Dendritic cell treated with granulocyte-macrophage colony-stimulating factor and Interleukin-4, amounts not matched to agents 40 ng/mL and 50 ng/mL, for 4 days (primary cell): ENCODE data around the gene MOB1B.
A peak's percentile ranks its signal among the peaks of the same experiment; 100 is the strongest.

Experiments
- H3K27ac Mint-ChIP-seq: one replicate; pipeline ENCODE4 v1.8.0; 2022; ENCODE audit warnings: mild to moderate bottlenecking, mixed read lengths
- H3K27me3 Mint-ChIP-seq: one replicate; pipeline ENCODE4 v1.8.0; 2022; ENCODE audit warnings: mild to moderate bottlenecking, mixed read lengths
- H3K36me3 Mint-ChIP-seq: one replicate; pipeline ENCODE4 v1.8.0; 2022; ENCODE audit warnings: low read depth, mixed read lengths
- H3K4me1 Mint-ChIP-seq: one replicate; pipeline ENCODE4 v1.8.0; 2022; ENCODE audit warnings: low read depth, mixed read lengths
- H3K4me3 Mint-ChIP-seq: one replicate; pipeline ENCODE4 v1.8.0; 2022; ENCODE audit warnings: mild to moderate bottlenecking, moderate library complexity, mixed read lengths
- H3K9me3 Mint-ChIP-seq: one replicate; pipeline ENCODE4 v1.8.0; 2022; ENCODE audit warnings: mixed read lengths
- intact Hi-C: fragments of 100-400 bp; cut with micrococcal nuclease; formaldehyde crosslinking; loops from one replicate; pipeline ENCODE4 v1.15.0; 2022

MOB1B gene

DNA sequence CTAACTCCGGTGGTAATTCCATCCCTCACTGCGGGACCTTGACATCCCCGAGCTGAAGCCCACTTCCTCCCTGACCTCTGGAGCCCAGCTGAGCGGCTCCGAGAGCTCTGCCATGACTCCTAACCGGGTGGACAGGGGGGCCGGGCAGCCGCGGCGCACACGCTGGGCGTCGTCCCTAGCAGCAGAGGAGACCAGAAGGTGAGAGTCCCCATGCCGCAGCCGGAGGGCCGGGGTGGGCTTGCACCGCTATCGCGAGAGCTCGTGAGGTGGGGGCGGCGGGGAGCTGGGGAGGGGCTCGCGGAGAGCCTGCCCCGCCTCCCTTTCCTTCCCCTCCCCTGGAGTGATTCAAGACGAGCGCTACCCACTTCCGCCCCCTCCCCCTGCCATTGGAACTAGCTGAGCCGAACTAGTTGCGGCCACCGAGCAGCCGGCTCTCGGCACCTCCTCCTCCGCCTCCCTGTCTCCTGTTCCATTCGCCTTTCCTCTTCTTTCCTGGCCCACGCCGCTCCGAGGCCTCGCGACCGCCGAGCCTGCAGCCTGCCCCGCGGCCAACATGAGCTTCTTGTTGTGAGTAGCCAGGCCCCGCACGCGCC is at the start of gene MOB1B:
Gene MOB1B, plus strand, starts transcription at position 386 of the 593 bp plus-strand sequence. Its CDS starts 168 bp downstream, at position 554.
- Mint-ChIP-seq H3K9me3 (no peaks in the 10 kb centered on the region), H3K4me1 (peaks cover 47% of the 10 kb centered on the region), H3K36me3 (peaks cover 39% of the 10 kb centered on the region), H3K27me3 (no peaks in the 10 kb centered on the region), H3K4me3 (peak within 1 kb of the TSS; percentile 99), H3K27ac (peak within 1 kb of the TSS; percentile 89)
- intact Hi-C loops = loop anchor here (2.0 to 5.0 kb wide), 4 partner anchors 40 to 107 kb away; partner anchors contain the start of genes DCK and GRSF1

DNA sequence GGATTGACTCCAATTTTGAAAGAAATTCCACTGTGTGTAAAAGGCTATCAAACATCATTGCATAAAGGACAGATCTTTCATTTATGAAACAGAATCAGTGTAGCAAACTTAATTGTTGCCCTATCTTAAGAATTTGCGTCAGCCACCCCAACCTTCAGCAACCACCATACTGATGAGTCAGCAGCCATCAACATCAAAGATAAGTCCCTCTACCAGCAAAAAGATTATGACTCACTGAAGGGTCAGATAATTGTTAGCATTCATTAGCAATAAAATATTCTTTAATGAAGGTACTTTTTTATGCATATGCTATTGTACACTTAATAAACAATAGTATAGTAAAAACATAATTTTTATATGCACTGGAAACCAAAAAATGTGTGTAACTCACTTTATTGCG is 46.7 kb upstream of the MOB1B start:
- H3K4me3 Mint-ChIP-seq = no peak overlapping the region
- H3K36me3 Mint-ChIP-seq = no peaks in the 10 kb centered on the region
- no peaks in the 10 kb centered on the region for H3K9me3 Mint-ChIP-seq
- intact Hi-C loops = no loop called here
- H3K27me3 Mint-ChIP-seq = no peaks in the 10 kb centered on the region
- peaks cover 9% of the 10 kb centered on the region for H3K4me1 Mint-ChIP-seq
- no peak overlapping the region for H3K27ac Mint-ChIP-seq

DNA sequence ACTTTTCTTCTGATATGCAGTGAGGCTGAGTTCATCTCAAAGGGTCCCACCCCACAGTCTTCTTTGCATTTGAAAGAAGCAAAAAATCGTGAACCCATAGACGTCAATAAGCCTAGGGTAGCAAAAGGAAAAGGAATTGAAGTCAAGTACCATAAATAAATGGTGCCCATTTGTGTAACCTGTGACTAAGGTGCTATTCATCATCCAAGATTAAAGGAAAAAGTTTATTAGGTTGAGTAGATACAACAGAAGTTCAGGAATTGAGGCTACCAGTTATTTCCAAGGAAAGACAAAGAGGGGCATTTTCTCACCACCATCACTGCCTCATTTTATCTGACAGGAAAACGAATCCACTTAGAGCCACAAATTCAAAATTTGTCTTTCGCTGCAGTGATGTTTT is 43.7 kb upstream of the MOB1B start:
- intact Hi-C loops = no loop called here
- Mint-ChIP-seq H3K36me3 (no peaks in the 10 kb centered on the region), H3K27ac (no peak overlapping the region), H3K9me3 (no peaks in the 10 kb centered on the region), H3K4me3 (no peak overlapping the region), H3K27me3 (no peaks in the 10 kb centered on the region), H3K4me1 (peaks cover 13% of the 10 kb centered on the region)

DNA sequence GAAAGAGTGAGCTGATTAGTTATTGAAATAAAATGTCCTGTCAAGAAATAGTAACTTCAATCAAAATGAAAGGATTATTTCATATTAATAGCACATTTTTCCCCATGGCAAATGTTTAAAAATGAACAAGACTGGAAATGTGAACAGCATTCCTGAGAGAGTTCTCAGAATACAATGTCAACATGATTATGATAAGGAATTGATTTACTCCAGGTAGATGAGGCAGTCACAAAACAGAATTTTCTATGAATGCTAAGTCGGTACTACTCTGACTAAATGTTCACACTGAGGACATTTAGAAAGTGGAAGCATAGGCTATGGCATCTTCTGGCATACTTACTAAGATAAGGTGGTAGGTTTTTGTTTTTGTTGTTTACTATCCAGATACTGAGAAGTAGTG is 43.1 kb upstream of the MOB1B start:
- no peak overlapping the region for H3K4me3 Mint-ChIP-seq
- no peaks in the 10 kb centered on the region for H3K9me3 Mint-ChIP-seq
- H3K27me3 Mint-ChIP-seq = no peaks in the 10 kb centered on the region
- H3K4me1 Mint-ChIP-seq = peaks cover 7% of the 10 kb centered on the region
- no peak overlapping the region for H3K27ac Mint-ChIP-seq
- intact Hi-C loops = no loop called here
- H3K36me3 Mint-ChIP-seq = no peaks in the 10 kb centered on the region

DNA sequence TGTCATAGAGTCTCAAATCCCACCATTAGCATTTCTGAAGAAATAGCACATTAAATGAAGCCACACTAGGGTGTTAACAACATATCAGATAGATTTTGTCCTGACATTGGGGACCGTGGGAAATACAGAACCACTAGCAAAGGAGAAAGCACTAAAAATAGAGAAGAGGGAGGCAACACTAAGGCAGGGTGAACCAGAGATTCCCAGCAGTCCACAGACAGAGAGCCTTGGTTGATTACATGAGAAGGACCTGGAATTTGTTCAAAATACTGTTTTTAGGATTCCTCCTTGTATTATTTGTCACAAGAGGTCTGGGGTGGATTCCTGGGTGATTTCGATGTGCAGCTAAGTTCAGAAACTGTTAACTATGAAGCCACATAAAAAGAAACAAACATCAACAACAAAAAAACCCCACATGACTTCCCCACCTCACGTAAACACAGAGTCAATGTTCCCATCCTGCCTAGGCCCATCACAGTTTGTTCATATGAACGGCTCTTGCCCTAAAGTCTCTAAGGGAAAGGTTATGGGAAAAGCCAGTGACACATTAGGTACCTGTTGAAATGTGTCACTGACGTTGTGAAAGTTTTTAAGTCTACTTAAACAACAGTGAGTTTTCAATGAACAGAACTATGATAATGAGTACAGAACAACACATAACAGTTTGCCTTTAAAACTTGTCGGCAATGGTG is 38.9 kb upstream of the MOB1B start:
- H3K4me1 Mint-ChIP-seq = peaks cover 5% of the 10 kb centered on the region
- no peaks in the 10 kb centered on the region for H3K36me3 Mint-ChIP-seq
- H3K4me3 Mint-ChIP-seq = no peak overlapping the region
- no peaks in the 10 kb centered on the region for H3K9me3 Mint-ChIP-seq
- intact Hi-C loops = no loop called here
- H3K27ac Mint-ChIP-seq = no peak overlapping the region
- no peaks in the 10 kb centered on the region for H3K27me3 Mint-ChIP-seq

DNA sequence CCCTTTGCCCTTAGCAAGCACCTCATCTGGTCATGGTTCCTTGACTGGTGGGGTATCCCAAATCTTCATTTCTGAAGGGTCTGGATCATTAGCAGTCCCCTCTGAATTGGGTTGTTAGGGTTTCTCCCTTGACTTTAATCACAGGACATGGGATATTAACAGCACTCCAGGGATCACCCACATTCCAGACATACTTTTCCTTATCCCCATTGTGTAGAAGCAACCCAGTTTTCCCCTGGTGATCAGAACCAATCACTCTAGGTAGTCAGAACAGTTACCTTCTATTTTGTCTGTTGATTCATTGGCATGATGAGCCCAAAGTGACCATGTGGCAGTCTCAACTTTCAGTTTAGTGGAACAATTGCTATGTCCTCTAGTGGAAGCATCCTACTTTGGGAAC is 33.4 kb upstream of the MOB1B start:
- Mint-ChIP-seq H3K27me3 (no peaks in the 10 kb centered on the region), H3K36me3 (no peaks in the 10 kb centered on the region), H3K9me3 (no peaks in the 10 kb centered on the region), H3K27ac (no peak overlapping the region), H3K4me1 (no peaks in the 10 kb centered on the region), H3K4me3 (no peak overlapping the region)
- intact Hi-C loops = no loop called here

DNA sequence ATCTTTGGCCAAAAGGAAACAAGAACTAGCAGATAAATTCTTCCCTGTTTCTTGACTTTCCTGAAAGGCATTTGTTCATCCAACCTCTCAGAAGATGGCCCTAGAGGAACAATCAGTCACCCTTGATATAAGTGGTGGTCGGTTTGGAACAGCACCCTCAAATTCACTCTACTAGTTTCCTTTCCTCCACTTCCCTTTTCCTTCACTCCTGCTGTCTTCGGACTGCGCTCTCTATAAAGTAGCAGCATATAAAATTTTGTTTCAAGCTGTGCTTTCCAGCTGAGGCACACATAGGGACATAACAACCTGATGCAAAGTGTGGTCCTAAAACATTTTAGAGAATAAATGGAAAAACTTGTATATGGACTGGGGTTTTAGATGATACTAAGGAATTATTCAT is 29.0 kb upstream of the MOB1B start:
- H3K4me3 Mint-ChIP-seq = no peak overlapping the region
- no peaks in the 10 kb centered on the region for H3K36me3 Mint-ChIP-seq
- H3K4me1 Mint-ChIP-seq = peaks cover 8% of the 10 kb centered on the region
- no peak overlapping the region for H3K27ac Mint-ChIP-seq
- H3K27me3 Mint-ChIP-seq = no peaks in the 10 kb centered on the region
- H3K9me3 Mint-ChIP-seq = no peaks in the 10 kb centered on the region
- intact Hi-C loops = no loop called here

DNA sequence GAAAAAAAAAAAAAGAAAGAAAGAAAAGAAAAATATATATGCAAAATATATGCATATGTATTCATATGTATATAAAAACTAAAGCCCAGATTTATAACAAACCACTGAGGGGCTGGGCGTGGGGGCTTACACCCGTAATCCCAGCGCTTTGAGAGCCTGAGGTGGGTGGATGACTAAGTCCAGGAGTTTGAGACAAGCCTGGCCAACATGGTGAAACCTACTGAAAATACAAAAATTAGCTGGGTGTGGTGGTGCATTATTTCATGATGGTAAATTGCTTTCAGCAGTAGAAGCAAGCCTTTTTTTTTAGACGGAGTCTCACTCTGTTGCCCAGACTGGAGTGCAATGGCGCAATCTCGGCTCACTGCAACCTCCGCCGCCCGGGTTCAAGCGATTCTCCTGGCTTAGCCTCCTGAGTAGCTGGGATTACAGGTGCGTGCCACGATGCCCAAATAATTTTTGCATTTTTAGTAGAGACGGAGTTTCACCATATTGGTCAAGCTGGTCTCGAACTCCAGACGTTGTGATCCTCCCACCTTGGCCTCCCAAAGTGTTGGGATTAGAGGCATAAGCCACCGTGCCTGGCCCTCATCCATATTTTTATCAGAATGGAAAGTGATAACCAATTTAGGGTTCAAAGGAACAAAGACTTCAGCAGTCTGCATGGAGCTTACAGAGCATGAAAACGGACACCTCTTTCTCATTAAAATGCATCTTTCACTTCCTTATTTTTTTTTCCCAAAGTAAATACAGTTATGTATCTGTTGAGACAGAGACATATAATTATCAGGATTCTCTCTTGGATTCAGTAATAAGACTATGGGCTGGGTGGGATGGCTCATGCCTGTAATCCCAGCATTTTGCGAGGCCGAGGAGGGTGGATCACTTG is 27.7 kb upstream of the MOB1B start:
- peaks cover 8% of the 10 kb centered on the region for H3K4me1 Mint-ChIP-seq
- H3K27me3 Mint-ChIP-seq = no peaks in the 10 kb centered on the region
- H3K4me3 Mint-ChIP-seq = no peak overlapping the region
- H3K9me3 Mint-ChIP-seq = no peaks in the 10 kb centered on the region
- intact Hi-C loops = no loop called here
- H3K27ac Mint-ChIP-seq = no peak overlapping the region
- no peaks in the 10 kb centered on the region for H3K36me3 Mint-ChIP-seq

DNA sequence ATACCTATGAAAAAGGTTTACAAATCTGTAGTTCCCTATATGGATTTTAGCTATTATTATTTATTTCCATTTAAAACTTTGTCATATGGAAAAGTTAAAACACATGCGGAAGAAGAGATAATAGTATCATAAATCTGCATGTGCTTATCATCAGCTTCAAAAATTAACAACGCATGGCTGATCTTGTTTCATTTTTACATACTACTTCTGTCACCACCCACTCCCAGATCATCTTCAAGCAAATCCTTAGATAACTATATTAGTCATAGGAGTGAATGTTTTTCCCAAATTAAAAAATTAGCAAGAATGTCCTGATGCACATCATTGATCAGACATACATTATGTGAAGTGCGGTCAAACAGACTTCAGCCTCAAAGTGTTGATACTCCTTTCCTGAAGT is 24.6 kb upstream of the MOB1B start:
- H3K9me3 Mint-ChIP-seq = no peaks in the 10 kb centered on the region
- no peaks in the 10 kb centered on the region for H3K36me3 Mint-ChIP-seq
- peaks cover 8% of the 10 kb centered on the region for H3K4me1 Mint-ChIP-seq
- no peaks in the 10 kb centered on the region for H3K27me3 Mint-ChIP-seq
- no peak overlapping the region for H3K27ac Mint-ChIP-seq
- H3K4me3 Mint-ChIP-seq = no peak overlapping the region
- intact Hi-C loops = no loop called here

DNA sequence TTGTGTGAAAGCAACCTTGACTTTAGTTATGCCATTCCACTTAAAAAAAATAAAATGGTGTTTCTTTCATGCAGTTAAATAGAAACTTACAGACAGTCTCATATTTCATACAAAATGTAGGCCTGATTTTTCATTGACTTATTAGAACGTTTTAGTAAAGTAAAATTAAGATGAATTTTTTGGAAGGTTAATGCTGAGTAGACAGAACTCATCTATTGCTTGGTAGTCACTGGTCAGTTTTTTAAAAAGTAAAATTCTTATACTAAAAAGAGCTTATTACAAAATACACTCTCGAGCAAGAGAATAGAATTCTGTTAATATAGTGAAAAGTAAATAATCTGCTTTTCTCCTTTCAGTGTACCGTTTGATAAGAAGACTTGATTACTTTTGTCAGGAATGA is 21.4 kb upstream of the MOB1B start:
- no peak overlapping the region for H3K27ac Mint-ChIP-seq
- intact Hi-C loops = no loop called here
- H3K4me3 Mint-ChIP-seq = no peak overlapping the region
- H3K36me3 Mint-ChIP-seq = no peaks in the 10 kb centered on the region
- no peaks in the 10 kb centered on the region for H3K9me3 Mint-ChIP-seq
- no peaks in the 10 kb centered on the region for H3K27me3 Mint-ChIP-seq
- H3K4me1 Mint-ChIP-seq = no peaks in the 10 kb centered on the region

DNA sequence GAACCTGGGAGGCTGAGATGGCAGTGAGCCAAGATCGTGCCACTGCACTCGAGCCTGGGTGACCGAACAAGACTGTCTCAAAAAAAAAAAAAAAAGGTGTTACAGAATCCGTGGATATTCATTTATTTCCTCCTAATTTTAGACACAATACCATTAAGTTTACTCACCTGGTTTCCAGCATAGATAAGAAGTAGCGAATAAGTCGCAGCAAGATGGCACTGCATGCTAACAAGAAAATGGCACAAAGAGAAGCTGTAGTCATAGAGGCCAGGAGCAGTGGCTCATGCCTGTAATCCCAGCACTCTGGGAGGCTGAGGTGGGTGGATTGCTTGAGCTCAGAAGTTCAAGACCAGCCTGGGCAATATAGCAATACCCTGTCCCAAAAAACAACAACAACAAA is 17.0 kb upstream of the MOB1B start:
- H3K36me3 Mint-ChIP-seq = no peaks in the 10 kb centered on the region
- intact Hi-C loops = no loop called here
- H3K27ac Mint-ChIP-seq = no peak overlapping the region
- no peaks in the 10 kb centered on the region for H3K27me3 Mint-ChIP-seq
- no peaks in the 10 kb centered on the region for H3K9me3 Mint-ChIP-seq
- no peaks in the 10 kb centered on the region for H3K4me1 Mint-ChIP-seq
- H3K4me3 Mint-ChIP-seq = no peak overlapping the region

DNA sequence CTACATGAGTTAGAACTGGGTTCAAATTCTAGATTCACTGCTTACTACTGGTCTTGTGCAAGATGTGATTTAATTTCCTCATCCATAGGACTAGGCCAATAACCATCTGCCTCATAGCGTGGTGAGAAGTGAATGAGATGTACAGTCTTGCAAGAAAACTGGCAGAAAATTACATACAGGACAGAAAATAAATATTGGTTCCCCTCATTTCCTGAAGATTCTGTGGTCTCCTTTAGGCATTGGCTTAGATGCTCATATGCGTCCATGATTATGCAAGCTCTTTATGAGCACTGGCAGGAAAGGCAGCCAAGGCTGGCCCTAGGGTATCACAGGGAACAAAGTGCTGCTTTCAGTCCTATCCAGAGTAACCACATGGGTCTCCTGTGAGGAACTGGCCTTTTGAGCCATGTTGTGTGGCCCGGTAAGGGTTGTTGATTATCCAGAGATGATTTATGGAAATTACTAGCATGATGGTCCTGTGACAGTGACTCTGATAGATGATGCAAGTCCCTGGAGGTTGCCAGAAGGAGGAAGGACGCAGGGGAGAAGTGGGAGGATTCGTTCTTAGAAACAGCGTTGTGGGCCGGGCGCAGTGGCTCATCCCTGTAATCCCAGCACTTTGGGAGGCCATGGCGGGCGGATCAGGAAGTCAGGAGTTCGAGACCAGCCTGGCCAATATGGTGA is 9.9 kb upstream of the MOB1B start:
- Mint-ChIP-seq H3K36me3 (no peaks in the 10 kb centered on the region), H3K9me3 (no peaks in the 10 kb centered on the region), H3K4me1 (peaks cover 17% of the 10 kb centered on the region), H3K27me3 (no peaks in the 10 kb centered on the region), H3K4me3 (no peak overlapping the region), H3K27ac (peak overlapping the region; percentile 81)
- intact Hi-C loops = loop anchor here (5.0 kb wide), 1 partner anchor 40 kb away; no protein-coding TSS in a partner anchor

DNA sequence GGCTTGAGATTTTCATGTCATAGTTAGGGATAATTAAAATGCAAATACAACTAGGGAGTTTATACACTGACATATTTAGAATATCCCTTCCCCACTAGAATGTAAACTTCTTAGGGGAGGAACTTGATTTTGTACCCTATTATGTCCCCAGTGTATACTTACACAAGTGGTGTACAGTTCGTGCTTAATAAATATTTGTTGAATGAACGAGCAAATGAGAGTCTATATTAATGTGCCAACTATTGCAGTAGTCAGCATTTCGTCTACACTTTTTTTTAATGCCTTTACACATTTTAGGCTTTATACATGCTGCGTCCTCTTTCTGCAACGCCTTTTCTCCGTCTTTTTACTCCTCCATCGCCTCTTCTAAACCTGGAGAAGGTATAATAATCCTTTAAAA is 8.4 kb upstream of the MOB1B start:
- no peaks in the 10 kb centered on the region for H3K27me3 Mint-ChIP-seq
- H3K4me3 Mint-ChIP-seq = no peak overlapping the region
- no peak overlapping the region for H3K27ac Mint-ChIP-seq
- intact Hi-C loops = loop anchor here (5.0 kb wide), 1 partner anchor 41 kb away; no protein-coding TSS in a partner anchor
- peaks cover 17% of the 10 kb centered on the region for H3K4me1 Mint-ChIP-seq
- H3K9me3 Mint-ChIP-seq = no peaks in the 10 kb centered on the region
- H3K36me3 Mint-ChIP-seq = no peaks in the 10 kb centered on the region

DNA sequence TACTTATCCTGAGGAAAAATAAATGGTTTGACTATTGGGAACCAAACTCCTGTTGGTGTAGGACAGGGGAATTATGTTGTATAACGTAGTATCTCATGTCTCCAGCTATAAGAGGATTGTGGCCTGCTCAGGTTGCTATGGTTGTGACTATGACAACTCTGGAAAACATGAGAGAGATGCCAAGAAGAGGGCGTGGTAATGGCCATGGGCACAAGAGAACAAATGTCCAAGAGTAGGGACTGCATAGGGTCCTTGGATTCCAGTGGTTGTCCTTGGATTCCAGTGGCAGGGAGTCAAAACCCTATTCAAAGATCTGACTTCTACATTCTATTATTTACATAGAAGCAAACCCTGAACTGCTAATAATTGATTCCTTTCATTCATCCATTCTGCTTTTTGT is 6.8 kb upstream of the MOB1B start:
- peaks cover 17% of the 10 kb centered on the region for H3K4me1 Mint-ChIP-seq
- no peaks in the 10 kb centered on the region for H3K9me3 Mint-ChIP-seq
- no peak overlapping the region for H3K4me3 Mint-ChIP-seq
- intact Hi-C loops = no loop called here
- no peaks in the 10 kb centered on the region for H3K36me3 Mint-ChIP-seq
- H3K27me3 Mint-ChIP-seq = no peaks in the 10 kb centered on the region
- H3K27ac Mint-ChIP-seq = no peak overlapping the region
